DND-41 (cell line): ENCODE results near the gene LRRC28.

Experiments
- CTCF ChIP-seq: IDR thresholded peaks from 2 replicates; pipeline ENCODE4 v1.5.1; 2012; ENCODE audit warnings: borderline replicate concordance, low read length, moderate library complexity, mild to moderate bottlenecking; ENCODE audit not compliant: poor library complexity, severe bottlenecking; ENCODE audit errors: extremely low read depth
- EZH2 ChIP-seq: IDR thresholded peaks from 3 replicates; pipeline ENCODE4 v1.6.1; 2012; ENCODE audit warnings: borderline replicate concordance, low read depth, mild to moderate bottlenecking, moderate library complexity, low read length, inconsistent platforms; ENCODE audit not compliant: severe bottlenecking

GRCh38 chr15:99390667-99391066 is 139.4 kb downstream of the LRRC28 start:
- TF ChIP-seq CTCF = no peak
- TF ChIP-seq EZH2 = no peak
